GM23338 (cell line): ENCODE measurements around the gene SIDT2.

Experiments used
- CREB1 ChIP-seq: fragments of 250-450 bp; sonication (Bioruptor Pico); IDR thresholded peaks from 2 replicates; pipeline ENCODE4 v1.5.0; 2020; ENCODE audit warnings: low read depth, mild to moderate bottlenecking, moderate library complexity
- EZH2 ChIP-seq: fragments of 200-600 bp; sonication (generic); IDR thresholded peaks from one replicate; pipeline ENCODE4 v1.8.0; 2017; ENCODE audit warnings: antibody characterized with exemption, mild to moderate bottlenecking, low read depth; ENCODE audit not compliant: unreplicated experiment
- EZH2phosphoT487 ChIP-seq: fragments of 200-600 bp; sonication (generic); IDR thresholded peaks from one replicate; pipeline ENCODE4 v1.8.1; 2018; ENCODE audit warnings: antibody characterized with exemption; ENCODE audit not compliant: unreplicated experiment
- JUNB ChIP-seq: IDR thresholded peaks from one replicate; pipeline ENCODE4 v1.6.1; 2016; ENCODE audit warnings: antibody characterized with exemption; ENCODE audit not compliant: unreplicated experiment
- POLR2AphosphoS5 ChIP-seq: IDR thresholded peaks from 2 replicates; pipeline ENCODE4 v1.6.1; 2016; ENCODE audit warnings: antibody characterized with exemption, low read depth
- TF ChIP-seq, protein P1 (sequence below), 2 experiments: fragments of 200-600 bp in 1 of 2; sonication (generic) in 1 of 2; conservative IDR thresholded peaks; 2 replicates each; pipeline versions ENCODE4 v1.5.1 to v1.6.1; 2016 to 2017; ENCODE audit warnings: antibody characterized with exemption in 2 of 2, low read depth in 2 of 2, mild to moderate bottlenecking in 2 of 2, moderate library complexity in 1 of 2
- TF ChIP-seq, protein P2 (sequence below): IDR thresholded peaks from one replicate; pipeline ENCODE4 v1.6.1; 2018; ENCODE audit warnings: antibody characterized with exemption; ENCODE audit not compliant: unreplicated experiment
- TF ChIP-seq, protein P3 (sequence below): IDR thresholded peaks from 2 replicates; pipeline ENCODE4 v1.6.1; 2016; ENCODE audit warnings: antibody characterized with exemption

DNA sequence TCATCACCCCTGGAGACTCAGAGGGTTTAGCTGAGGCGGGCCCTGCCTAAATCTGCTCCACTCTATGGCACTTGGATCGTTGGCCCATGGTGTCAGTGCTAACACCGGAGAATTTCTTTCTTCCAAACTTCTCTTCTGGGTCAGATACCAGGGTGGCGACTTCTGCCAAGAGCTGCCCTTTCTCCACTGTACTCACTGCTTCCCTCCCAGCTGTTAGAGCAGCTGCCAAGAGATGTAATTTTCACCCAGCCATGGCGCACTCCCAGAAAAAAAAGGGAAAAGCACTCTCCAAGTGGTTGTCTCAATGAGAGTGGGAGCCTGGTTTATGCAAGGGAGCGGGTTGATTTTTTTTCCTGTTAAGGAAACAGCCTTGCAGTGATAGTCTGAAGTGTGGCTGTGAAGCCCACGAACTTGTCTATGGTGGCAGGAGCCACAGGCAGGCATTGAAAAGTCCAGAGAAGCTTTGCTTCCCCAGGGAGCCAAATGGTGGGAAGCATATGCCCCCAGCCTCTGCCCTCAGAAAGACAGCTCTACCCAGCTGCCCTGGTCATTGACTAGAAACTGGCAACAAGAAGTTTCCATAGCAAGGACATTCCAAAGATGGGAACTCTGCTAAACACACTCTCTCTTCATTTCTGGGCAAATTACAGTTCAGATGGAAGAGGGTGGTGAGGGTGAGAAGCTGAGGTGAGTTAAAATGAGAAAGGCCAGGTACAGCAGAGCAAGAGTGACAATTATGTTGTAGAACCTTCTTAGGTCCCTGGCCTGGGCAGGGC, 42.6 kb downstream of the SIDT2 start:
- TF ChIP-seq, protein P1, sequence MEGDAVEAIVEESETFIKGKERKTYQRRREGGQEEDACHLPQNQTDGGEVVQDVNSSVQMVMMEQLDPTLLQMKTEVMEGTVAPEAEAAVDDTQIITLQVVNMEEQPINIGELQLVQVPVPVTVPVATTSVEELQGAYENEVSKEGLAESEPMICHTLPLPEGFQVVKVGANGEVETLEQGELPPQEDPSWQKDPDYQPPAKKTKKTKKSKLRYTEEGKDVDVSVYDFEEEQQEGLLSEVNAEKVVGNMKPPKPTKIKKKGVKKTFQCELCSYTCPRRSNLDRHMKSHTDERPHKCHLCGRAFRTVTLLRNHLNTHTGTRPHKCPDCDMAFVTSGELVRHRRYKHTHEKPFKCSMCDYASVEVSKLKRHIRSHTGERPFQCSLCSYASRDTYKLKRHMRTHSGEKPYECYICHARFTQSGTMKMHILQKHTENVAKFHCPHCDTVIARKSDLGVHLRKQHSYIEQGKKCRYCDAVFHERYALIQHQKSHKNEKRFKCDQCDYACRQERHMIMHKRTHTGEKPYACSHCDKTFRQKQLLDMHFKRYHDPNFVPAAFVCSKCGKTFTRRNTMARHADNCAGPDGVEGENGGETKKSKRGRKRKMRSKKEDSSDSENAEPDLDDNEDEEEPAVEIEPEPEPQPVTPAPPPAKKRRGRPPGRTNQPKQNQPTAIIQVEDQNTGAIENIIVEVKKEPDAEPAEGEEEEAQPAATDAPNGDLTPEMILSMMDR (conservative IDR thresholded peaks at IDR 0.05; ENCODE audit: low read depth in 2 of 2): no peak
- TF ChIP-seq EZH2phosphoT487 (no peak), JUNB (no peak), EZH2 (no peak), POLR2AphosphoS5 (no peak), CREB1 (CRISPR knock-in tag) (no peak)
- TF ChIP-seq, protein P2, sequence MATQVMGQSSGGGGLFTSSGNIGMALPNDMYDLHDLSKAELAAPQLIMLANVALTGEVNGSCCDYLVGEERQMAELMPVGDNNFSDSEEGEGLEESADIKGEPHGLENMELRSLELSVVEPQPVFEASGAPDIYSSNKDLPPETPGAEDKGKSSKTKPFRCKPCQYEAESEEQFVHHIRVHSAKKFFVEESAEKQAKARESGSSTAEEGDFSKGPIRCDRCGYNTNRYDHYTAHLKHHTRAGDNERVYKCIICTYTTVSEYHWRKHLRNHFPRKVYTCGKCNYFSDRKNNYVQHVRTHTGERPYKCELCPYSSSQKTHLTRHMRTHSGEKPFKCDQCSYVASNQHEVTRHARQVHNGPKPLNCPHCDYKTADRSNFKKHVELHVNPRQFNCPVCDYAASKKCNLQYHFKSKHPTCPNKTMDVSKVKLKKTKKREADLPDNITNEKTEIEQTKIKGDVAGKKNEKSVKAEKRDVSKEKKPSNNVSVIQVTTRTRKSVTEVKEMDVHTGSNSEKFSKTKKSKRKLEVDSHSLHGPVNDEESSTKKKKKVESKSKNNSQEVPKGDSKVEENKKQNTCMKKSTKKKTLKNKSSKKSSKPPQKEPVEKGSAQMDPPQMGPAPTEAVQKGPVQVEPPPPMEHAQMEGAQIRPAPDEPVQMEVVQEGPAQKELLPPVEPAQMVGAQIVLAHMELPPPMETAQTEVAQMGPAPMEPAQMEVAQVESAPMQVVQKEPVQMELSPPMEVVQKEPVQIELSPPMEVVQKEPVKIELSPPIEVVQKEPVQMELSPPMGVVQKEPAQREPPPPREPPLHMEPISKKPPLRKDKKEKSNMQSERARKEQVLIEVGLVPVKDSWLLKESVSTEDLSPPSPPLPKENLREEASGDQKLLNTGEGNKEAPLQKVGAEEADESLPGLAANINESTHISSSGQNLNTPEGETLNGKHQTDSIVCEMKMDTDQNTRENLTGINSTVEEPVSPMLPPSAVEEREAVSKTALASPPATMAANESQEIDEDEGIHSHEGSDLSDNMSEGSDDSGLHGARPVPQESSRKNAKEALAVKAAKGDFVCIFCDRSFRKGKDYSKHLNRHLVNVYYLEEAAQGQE: no peak
- TF ChIP-seq, protein P3, sequence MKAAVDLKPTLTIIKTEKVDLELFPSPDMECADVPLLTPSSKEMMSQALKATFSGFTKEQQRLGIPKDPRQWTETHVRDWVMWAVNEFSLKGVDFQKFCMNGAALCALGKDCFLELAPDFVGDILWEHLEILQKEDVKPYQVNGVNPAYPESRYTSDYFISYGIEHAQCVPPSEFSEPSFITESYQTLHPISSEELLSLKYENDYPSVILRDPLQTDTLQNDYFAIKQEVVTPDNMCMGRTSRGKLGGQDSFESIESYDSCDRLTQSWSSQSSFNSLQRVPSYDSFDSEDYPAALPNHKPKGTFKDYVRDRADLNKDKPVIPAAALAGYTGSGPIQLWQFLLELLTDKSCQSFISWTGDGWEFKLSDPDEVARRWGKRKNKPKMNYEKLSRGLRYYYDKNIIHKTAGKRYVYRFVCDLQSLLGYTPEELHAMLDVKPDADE: no peak
